GM18909 (cell line): ENCODE results near the gene PTN.
"Not testable (repeated sequence)": the region's sequence is repeated elsewhere in the genome, so short reads cannot be mapped to it uniquely, and the experiment has no call there.

Experiments used
- ATAC-seq: cut with Tn5 transposase; IDR thresholded peaks from one replicate; pipeline ENCODE4 v1.9.1; 2021; ENCODE audit warnings: mild to moderate bottlenecking; ENCODE audit not compliant: unreplicated experiment, poor library complexity

The PTN gene

GRCh38 chr7:137196648-137197047 lies 146.9 kb downstream of the PTN start:
- ATAC-seq, result no peak

DNA sequence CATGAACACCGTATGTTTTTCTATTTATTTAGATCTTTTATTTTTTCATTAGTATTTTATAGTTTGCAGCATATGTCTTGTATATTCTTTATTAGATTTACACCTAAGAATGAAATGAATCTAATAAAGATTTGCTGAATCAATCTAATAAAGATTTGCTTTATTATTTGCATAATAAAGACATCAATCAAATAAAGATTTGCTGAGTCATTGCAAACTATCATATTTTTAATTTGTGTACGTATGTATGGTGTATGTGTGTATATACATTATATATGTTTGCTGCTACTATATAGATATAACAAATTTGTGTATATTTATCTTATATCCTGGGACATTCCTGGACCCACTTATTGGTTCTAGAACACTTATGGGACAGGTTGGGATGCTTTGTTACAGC lies 147.5 kb downstream of the PTN start:
- ATAC-seq, result no peak

- ATAC-seq, result not testable (repeated sequence)
Measured at GRCh38 chr7:137181619-137182018, 161.9 kb downstream of the PTN start.
